UCSD-AML1 (cell line): ENCODE results near the gene NEURL4.
"Not testable (repeated sequence)": the region's sequence is repeated elsewhere in the genome, so short reads cannot be mapped to it uniquely, and the experiment has no call there.

Source experiments
- DNase-seq: peaks from one replicate; lab custom pipeline; 2025; ENCODE audit not compliant: unreplicated experiment; lab: John Stamatoyannopoulos, UW

Gene NEURL4

DNA sequence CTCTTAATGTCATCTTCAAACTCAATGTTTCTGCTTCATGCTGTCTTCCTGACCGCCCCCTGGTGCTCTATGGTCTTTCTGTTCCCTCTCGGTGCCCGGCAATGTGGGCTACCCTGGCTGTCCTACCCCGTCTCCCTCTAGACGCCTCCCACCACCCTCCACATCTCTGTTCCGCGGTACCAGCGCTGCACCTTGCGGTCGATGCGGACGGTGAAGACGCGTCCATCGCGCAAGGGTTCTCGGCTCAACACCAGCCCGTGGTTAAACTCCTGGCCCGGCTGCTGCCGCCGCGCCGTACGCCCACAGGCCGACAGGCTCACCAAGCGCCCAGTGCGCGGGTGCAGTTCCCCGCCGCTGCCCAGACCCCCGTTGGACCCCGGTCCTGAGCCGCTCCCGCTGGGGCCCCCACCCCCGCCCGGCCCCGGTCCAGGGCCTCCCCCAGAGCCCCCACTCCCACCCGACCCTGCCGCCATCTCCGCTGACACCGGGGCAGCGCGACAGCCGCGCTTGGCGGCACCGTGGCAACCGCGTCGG is at the start of gene NEURL4:
NEURL4 (minus strand) TSS at position 496 of the 534 bp plus-strand sequence; CDS start at position 473, 23 bp downstream.
- no peak for DNase-seq

DNA sequence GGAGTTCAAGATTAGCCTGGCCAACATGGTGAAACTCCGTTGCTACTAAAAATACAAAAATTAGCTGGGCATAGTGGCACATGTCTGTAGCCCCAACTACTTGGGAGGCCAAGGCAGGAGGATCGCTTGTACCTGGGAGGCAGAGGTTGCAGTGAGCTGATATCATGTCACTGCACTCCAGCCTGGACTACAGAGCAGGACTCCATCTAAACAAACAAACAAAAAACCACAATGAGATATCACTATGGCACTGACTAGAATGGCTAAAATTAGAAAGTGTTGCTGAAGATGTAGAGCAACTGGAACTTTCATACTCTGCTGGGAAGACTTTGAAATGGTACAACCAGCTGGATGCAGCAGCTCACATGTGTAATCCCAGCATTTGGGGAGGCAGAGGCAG is 45.2 kb upstream of the NEURL4 start:
- no peak for DNase-seq

DNA sequence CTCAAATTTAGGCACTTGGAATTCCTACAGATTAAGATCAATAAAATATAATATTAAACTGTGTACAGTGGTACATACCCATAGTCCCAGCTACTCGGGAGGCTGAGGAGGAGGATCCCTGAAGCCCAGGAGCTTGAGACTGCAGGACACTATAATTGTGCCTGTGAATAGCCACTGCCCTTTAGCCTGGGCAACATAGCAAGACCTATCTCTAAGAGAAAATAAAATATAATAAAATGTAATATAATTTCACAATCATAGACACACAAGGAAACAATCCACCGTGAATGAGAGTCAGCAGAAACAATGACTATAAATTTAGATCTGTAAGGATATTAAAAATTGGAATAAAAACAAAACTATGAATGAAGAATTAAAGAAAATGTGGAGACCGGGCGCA is 41.7 kb upstream of the NEURL4 start:
- DNase-seq = no peak

DNA sequence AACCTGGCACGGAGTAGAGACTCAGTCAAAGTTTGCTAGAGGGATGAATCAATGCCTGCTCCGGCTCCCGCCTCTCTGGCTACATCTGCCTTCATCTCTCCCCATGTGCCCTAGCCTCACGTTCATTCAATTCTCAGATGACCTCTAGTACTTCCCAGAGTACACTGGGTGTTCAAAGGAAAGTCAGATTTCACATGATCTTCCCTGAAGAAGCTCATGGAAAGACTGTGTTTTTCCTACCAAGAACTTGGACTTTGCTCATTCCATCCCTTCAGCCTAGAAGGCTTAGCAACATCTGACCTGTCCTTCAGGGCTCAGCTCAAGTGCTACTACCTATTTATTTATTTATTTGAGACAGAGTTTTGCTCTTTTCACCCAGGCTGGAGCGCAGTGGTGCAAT is 40.7 kb upstream of the NEURL4 start:
- no peak for DNase-seq

DNA sequence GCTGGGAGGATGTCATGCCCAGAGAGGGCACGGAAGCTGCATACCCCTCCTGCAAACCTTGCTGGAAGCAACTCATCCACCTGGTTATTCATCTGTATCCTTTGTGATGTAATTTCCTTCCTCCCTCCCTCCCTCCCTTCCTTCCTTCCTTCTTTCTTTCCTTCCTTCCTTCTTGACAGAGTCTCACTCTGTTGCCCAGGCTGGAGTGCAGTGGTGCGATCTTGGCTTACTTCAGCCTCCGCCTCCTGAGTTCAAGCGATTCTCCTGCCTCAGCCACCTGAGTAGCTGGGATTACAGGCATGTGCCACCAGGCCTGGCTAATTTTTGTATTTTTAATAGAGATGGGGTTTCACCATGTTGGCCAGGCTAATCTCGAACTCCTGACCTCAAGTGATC is 39.5 kb upstream of the NEURL4 start:
- DNase-seq = not testable (repeated sequence)

DNA sequence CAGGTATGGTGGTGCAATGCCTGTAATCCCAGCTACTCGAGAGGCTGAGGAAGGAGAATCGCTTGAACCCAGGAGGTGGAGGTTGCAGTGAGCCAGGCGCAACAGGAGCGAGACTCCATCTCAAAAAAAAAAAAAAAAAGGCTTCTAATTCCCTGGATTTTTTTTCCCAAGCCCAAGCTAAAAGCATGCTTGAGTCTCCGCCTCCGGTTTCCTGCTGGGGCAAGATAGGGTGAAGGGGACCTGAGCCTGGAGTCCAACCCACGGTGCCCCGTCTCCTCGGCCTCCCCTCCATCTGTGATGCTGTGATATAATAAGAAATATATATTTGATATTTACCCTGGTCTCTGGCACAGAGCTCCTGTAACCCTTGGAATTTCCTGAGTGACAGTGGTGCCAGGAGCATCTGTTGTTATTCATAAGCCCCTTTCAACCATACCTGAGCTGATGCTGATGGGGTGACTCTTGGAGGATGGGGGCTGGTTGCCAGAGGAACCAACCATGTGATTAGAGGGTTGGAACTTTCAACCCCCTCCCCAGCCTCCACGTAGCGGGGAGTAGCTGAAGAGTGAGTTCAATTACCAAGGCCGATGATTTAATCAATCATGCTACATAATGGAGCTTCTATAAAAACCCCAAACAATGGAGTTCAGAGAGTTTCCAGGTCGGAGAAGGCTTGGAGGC is 38.9 kb upstream of the NEURL4 start:
- DNase-seq = no peak

DNA sequence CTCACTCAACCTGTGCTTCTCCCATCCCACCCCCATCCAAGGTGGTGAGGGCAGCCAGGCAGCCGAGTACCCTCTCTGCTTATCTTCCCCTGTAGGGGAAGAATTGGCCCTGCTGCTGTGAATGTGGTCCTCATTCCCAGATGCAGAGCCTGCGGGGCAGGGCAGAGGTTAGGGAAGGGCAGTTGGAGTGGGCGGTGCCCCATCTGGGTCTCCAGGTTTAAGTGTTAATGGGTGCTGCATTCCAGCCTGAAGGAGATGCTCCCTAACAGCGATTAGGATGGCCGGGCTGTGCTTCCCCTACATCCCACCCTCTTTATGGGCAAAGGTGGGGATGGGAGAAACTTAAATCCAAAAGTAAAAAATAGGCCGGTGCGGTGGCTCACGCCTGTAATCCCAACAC is 37.9 kb upstream of the NEURL4 start:
- DNase-seq = no peak

DNA sequence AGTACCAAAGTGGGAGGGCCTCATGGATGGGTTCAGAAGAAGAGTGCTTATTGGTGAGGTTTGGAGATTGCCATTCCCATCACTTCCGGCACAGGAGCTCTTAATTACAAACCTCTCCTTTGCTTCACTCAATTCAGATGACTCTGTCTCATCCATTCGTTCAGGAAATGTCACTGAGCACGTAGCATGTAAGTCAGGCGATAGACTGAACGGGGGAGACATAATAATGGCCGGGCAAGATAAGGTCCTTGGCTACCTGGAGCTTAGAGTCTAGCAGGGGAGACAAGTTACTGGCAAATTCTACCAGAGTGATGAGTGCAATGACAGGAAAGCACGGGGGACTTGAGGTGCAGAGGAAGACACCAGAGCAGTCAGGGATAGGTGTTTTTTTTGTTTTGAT is 36.8 kb upstream of the NEURL4 start:
- DNase-seq = not testable (repeated sequence)

DNA sequence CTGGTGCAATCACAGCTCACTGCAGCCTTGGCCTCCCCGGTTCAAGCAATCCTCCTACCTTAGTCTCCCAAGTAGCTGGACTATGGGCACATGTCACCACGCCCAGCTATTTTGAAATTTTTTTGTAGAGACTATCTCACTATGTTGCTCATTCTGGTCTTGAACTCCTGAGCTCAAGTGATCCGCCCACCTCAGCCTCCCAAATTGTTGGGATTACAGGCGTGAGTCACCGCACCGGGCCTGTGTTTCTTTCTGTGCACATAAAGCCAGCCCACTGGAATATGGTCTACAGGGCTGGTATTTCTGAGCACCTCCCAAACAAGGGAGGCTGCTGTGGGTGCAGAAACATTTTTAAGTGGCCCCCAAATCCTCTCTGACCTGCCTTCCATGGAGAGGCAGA is 34.2 kb upstream of the NEURL4 start:
- DNase-seq = no peak

DNA sequence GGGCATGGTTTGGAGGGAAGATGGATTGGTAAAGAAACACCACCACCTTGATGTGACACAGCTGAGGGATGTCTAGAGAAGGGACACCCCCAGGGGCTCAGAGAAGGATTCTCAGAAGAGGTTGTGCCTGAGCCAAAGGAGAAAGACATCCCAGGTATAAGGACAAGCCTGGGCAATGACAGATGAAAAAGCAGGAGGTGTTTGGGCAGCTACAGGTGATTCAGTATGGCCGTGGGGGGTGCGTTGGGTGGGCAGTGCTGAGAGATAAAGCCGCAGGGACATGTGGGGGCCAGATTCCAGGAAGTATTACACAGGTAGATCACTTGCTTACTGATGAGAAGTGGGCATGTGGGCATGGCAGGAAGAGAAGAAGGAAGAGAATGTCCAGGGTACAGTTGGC is 32.8 kb upstream of the NEURL4 start:
- DNase-seq = no peak

DNA sequence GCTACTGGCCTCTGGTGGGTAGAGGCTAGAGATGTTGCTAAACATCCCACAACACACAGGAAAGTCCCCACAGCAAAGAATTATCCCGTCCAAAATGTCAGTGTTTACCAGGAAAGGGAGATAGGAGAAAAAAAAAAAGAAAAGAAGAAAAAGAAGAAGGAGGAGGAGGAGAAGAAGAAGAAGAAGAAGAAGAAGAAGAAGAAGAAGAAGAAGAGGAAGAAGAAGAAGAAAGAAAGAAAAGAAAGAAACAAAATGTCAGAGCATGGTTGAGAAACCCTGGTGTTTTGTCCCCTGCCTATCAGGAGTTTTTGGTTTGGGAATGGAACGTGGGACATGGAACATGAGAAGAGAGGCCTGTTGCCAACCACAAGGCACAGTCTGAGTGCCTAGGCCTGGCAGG is 28.2 kb upstream of the NEURL4 start:
- DNase-seq = no peak

DNA sequence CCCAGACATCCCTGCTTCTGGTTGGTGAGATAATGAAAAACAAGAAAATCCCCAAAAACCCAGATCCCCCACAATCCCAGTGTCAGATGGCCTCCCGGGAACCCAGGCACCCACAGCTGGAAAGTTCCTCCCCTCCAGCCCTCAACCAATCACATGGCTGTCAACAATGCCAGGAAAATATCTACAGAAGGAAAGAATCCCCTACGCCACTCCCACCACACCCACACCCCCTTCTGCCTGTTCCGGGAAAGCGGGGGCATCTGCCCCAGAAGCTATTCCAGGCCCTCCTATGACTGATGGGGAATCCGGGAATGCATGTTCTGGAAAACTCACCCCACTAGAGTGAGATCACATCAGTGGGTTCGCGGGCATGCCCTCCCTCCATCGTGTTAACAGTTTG is 27.6 kb upstream of the NEURL4 start:
- DNase-seq = no peak

DNA sequence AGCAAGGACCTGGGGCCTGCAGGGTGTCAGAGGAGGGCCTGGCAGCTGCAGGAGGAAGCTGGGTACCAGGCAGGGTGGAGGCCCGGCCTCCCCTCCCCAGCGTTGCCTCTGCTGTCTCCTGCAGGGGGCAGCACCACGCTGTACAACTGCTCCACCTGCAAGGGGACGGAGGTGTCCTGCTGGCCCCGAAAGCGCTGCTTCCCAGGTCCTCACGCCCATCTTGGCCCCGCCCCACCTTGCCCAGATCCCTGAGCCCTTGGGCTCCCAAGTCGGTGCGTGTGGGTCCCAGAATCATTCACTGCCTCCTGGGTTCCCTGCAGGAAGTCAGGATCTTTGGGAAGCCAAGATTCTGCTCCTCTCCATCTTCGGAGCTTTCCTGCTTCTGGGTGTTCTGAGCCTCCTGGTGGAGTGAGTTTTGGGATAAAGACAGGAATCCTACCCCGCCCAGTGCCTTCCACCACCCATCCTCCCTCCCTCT is 27.0 kb upstream of the NEURL4 start:
- DNase-seq = peak; percentile 85

DNA sequence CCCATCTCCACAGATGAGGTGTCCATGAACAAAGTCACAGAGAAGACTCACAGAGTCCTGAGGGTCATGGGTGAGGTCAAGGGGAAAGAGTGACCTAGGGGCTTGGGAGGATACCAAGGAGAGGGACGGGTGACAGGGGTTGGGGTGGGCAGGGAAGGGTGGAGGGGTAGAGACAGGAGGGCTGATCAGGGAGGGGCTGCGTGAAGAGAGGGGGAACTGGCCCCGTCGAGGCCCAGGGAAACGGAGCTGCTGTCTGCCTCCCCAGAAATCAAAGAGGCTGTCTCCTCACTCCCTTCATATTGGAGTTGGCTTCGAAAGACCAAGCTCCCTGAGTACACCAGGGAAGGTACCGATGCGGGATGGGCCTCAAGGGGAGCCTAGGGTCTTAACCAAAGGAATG is 26.4 kb upstream of the NEURL4 start:
- no peak for DNase-seq

DNA sequence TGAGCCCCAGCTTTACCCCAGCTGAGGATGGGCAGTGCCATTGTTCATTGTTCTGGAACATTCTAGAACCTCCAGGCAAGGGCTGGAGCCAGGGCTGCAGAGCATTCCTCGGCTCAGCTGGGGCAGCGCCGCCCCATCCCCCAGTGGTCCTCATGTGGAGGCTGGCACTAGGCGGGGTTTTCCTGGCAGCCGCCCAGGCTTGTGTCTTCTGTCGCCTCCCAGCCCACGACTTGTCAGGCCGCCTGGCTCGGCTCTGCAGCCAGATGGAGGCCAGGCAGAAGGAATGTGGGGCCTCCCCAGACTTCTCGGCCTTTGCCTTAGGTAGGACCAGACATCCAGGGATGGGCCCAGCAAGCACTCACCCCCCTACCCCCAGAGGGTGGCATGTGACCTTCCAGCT is 25.9 kb upstream of the NEURL4 start, which contains the start of gene TMEM95:
TMEM95 (plus strand) TSS at position 104 of the 400 bp plus-strand sequence; CDS start at position 153, 49 bp downstream.
- DNase-seq = no peak

DNA sequence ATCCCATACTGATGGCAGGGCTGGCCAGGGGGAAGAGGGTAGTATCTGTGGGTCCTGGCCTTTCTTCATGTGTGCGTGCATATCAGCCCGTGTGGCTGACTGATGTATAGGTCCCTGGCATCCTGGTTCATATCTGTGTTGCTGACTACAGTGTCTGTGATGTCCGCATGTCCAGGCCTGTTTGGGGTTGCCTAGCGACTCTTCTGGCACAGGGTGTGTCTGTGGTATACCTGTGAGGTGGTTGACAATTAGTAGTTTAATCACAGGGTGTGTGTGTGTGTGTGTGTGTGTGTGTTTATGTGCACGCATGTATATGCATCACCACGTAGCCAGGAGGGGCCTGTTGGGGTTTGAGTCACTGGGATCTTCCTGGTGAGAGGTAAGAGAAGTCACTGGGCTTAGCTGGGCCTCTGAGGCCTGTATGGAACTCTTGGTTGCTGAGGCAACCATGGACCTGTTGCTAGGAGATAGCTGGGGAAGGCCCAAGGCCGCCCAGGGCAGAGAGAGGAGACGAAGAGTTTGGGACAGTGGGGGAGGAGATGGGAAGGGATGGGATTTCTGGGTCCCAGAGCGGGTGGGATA is 25.2 kb upstream of the NEURL4 start:
- no peak for DNase-seq

DNA sequence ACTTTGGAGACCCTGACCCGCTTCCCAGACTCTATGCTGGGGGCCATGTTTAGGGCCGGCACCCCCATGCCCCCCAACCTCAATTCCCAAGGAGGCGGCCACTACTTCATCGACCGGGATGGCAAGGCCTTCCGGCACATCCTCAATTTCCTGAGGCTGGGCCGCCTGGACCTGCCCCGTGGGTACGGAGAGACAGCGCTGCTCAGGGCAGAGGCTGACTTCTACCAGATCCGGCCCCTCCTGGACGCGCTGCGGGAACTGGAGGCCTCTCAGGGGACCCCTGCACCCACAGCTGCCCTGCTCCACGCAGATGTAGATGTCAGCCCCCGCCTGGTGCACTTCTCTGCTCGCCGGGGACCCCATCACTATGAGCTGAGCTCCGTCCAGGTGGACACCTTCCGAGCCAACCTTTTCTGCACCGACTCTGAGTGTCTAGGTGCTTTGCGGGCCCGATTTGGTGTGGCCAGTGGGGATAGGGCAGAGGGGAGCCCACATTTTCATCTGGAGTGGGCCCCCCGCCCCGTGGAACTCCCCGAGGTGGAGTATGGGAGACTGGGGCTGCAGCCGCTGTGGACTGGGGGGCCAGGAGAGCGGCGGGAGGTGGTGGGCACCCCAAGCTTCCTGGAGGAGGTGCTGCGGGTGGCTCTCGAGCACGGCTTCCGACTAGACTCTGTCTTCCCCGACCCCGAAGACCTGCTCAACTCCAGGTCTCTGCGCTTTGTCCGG is 23.9 kb upstream of the NEURL4 start:
- no peak for DNase-seq

DNA sequence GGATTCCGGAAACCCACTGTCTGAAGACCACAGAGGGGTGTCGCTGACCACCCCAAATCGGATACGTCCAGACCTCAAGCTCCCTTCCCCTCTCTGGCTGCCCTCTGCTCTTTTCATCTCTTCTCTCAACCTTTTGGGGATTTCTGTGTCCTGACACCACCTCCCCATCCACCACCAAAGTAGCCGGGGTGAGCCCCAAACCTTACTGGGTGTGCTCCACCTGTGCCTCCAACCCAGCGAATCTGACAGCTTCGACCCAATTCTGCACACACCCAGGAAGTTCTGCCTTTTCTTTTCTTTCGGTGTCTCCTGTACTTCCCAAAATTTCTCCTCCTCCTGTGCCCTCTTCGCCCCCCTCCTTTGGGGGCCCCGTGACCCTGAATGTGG is 23.4 kb upstream of the NEURL4 start:
- DNase-seq = no peak

DNA sequence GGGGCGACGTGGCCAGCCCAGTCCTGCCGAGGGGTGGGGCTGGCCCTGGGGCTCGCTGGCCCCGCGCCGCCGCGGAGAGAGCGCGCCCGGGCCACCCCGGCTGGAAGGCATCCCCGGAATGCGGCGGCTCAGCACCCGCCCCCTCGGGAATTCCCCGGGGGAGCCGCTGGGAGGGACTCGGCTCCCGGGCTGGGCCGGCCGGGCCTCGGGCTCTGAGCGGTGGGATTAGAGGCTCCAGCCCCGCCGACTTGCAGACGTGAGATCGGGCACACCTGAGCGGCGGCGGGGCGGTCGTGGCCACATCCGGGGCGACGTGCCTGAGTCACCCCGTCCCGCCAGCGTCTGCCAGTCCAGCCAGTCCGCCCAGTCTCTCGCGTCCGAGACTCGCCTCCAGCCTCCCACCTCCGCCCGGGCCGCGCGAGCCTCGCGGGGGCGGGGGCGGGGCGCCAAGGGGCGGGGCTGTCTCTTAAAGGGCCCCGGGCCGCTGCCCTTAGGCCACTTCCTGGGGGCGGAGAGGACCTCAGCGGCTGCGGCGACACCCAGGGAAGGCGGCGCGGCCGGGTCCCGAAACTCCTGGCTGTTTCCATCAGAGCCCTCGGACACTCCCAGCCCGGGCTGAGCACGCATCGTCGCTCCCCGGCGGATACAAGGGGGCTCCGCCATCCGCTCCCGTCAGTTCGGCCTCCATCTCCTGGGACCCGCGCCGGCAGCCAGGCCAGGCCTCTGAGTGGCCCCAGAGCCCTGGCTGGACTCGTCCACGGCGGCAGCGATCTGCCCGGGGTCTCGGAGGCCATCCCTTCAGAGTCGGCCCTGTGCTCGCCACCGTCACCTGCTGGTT is 22.7 kb upstream of the NEURL4 start, which contains the start of gene KCTD11:
KCTD11 (plus strand) TSS at position 498 of the 838 bp plus-strand sequence.
- DNase-seq = no peak

DNA sequence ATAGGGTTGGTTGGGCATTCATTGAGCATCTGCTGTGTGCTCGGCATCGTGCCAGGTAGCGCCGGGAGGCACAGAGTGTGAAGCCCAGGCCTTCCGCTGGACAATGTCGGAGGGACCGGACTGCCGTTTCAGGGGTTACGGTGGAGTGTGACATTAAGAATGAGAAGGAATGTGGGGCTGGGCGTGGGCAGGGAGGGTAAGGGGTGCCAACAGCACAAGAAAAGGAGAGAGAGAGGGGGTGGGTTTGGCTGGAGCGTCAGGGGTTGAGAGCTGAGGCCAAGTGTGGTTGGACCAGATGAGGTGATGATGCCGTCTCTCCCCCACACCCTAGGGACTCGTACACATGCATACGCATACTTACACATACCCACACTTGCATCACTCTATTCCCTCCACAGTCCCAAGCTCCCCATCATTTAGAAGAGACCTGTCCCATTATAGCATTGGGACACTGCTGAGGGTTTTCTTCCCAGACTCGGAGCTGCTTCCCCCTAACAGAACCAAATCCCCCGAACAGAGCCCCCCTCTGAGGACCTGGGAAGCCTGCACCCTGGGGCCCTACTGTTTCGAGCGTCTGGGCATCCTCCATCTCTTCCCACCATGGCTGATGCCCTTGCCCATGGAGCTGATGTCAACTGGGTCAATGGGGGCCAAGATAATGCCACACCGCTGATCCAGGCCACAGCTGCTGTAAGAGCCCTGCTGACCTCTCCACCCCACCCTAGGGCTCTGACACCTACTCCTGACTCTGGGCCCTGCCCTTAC is 19.5 kb upstream of the NEURL4 start:
- DNase-seq = no peak
